ENCODE data around the gene MB21D2.

- no peak for TF ChIP-seq POLR2AphosphoS5 (IDR thresholded peaks at IDR 0.05)
- TF ChIP-seq, protein P1, sequence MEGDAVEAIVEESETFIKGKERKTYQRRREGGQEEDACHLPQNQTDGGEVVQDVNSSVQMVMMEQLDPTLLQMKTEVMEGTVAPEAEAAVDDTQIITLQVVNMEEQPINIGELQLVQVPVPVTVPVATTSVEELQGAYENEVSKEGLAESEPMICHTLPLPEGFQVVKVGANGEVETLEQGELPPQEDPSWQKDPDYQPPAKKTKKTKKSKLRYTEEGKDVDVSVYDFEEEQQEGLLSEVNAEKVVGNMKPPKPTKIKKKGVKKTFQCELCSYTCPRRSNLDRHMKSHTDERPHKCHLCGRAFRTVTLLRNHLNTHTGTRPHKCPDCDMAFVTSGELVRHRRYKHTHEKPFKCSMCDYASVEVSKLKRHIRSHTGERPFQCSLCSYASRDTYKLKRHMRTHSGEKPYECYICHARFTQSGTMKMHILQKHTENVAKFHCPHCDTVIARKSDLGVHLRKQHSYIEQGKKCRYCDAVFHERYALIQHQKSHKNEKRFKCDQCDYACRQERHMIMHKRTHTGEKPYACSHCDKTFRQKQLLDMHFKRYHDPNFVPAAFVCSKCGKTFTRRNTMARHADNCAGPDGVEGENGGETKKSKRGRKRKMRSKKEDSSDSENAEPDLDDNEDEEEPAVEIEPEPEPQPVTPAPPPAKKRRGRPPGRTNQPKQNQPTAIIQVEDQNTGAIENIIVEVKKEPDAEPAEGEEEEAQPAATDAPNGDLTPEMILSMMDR (IDR thresholded peaks at IDR 0.05) = no peak
- no peak for TF ChIP-seq EP300 (IDR thresholded peaks at IDR 0.05)
- TF ChIP-seq POLR2A (IDR thresholded peaks at IDR 0.05) = no peak
These were observed 100.6 kb downstream of the MB21D2 start for GRCh38 chr3:192817053-192817452.
